Smooth muscle cell (in vitro differentiated cells): ENCODE measurements around the gene KAT8. TPM values are rescaled to one million over a fixed set of nuclear protein-coding genes. Genes with fewer than 3 reads are reported as not detected.

Experiments
- DNase-seq: peaks from one replicate; lab custom pipeline; 2025; ENCODE audit not compliant: unreplicated experiment; lab: John Stamatoyannopoulos, UW
- H2AFZ ChIP-seq: fragments of 200-600 bp; sonication (generic); 2 replicates; pipeline ENCODE4 v1.6.0; 2016; ENCODE audit warnings: antibody characterized with exemption, low read depth, mild to moderate bottlenecking
- H3F3A ChIP-seq: fragments of 200-600 bp; sonication (generic); 2 replicates; pipeline ENCODE4 v1.6.0; 2017; ENCODE audit warnings: antibody characterized with exemption, low read depth
- H3K27ac ChIP-seq: fragments of 200-600 bp; sonication (generic); 2 replicates; pipeline ENCODE4 v1.5.1; 2016; ENCODE audit warnings: low read depth, mild to moderate bottlenecking
- H3K27me3 ChIP-seq: fragments of 200-600 bp; sonication (generic); 2 replicates; pipeline ENCODE4 v1.6.1; 2016; ENCODE audit warnings: low read depth, mild to moderate bottlenecking
- H3K36me3 ChIP-seq: fragments of 200-600 bp; sonication (generic); 2 replicates; pipeline ENCODE4 v1.5.1; 2016; ENCODE audit warnings: low read depth
- H3K4me1 ChIP-seq: fragments of 200-600 bp; sonication (generic); 2 replicates; pipeline ENCODE4 v1.5.1; 2016; ENCODE audit warnings: low read depth
- H3K4me2 ChIP-seq: fragments of 200-600 bp; sonication (generic); 2 replicates; pipeline ENCODE4 v1.6.0; 2016; ENCODE audit warnings: mild to moderate bottlenecking
- H3K4me3 ChIP-seq: fragments of 200-600 bp; sonication (generic); 2 replicates; pipeline ENCODE4 v1.5.1; 2016; ENCODE audit warnings: mild to moderate bottlenecking
- H3K79me2 ChIP-seq: fragments of 200-600 bp; sonication (generic); 2 replicates; pipeline ENCODE4 v1.6.0; 2016; ENCODE audit warnings: low read depth, mild to moderate bottlenecking
- H3K9ac ChIP-seq: fragments of 200-600 bp; sonication (generic); 2 replicates; pipeline ENCODE4 v1.6.0; 2016; ENCODE audit warnings: low read depth
- H3K9me3 ChIP-seq: fragments of 200-600 bp; sonication (generic); replicated peaks from 2 replicates; pipeline ENCODE4 v1.5.1; 2016; ENCODE audit warnings: low read depth
- H4K20me1 ChIP-seq: fragments of 200-600 bp; sonication (generic); 2 replicates; pipeline ENCODE4 v1.6.0; 2016; ENCODE audit warnings: low read depth
- CTCF ChIP-seq: fragments of 200-600 bp; sonication (generic); IDR thresholded peaks from 2 replicates; pipeline ENCODE4 v1.5.1; 2017; ENCODE audit warnings: borderline replicate concordance, mild to moderate bottlenecking, antibody characterized with exemption; ENCODE audit not compliant: insufficient read depth, poor library complexity, severe bottlenecking
- WGBS: methylation state at CpG from one replicate; pipeline ENCODE4 v1.1.7; 2016; ENCODE audit warnings: low lambda C conversion rate; 5-methylcytosine and 5-hydroxymethylcytosine counted together
- polyA plus RNA-seq: library from polyadenylated mRNA; unstranded; fragments of >200 nt; fragmentation: Nextera tagmentation; extraction: Ambion mirVana; gene quantifications from 2 replicates; pipeline ENCODE4 v1.2.1, GENCODE V29; 2016
- total RNA-seq: library from RNA; depleted of rRNA; stranded (reverse); fragments of >200 nt; gene quantifications from 2 replicates; pipeline ENCODE4 v1.2.3, GENCODE V29; 2014

Gene KAT8
- total and polyA plus RNA-seq, 2 experiments from 2014 or later, result 29.1 to 32.9 TPM

- TF ChIP-seq CTCF, result no peak
- Histone ChIP-seq H3K9me3 (no peaks in the 10 kb centered on the region), H3K27ac (no peak overlapping the region), H3K4me3 (no peak overlapping the region), H3K27me3 (no peaks in the 10 kb centered on the region), H4K20me1 (peaks cover 5% of the 10 kb centered on the region), H3K79me2 (no peaks in the 10 kb centered on the region), H3K9ac (no peak overlapping the region), H3K36me3 (no peaks in the 10 kb centered on the region), H2AFZ (no peak overlapping the region), H3K4me1 (peaks cover 8% of the 10 kb centered on the region), H3F3A (no peaks in the 10 kb centered on the region), H3K4me2 (no peak overlapping the region)
- DNase-seq, result no peak
- 93% methylated on average over 29 of the region's 29 CpGs for WGBS
These were observed 12.3 kb downstream of the KAT8 start for GRCh38 chr16:31129568-31130335.

GRCh38 chr16:31130336-31130891, 12.9 kb downstream of the KAT8 start:
- Histone ChIP-seq H3F3A (no peaks in the 10 kb centered on the region), H3K4me1 (peaks cover 8% of the 10 kb centered on the region), H3K79me2 (no peaks in the 10 kb centered on the region), H3K4me2 (no peak overlapping the region), H3K9ac (no peak overlapping the region), H3K4me3 (no peak overlapping the region), H4K20me1 (peaks cover 5% of the 10 kb centered on the region), H2AFZ (no peak overlapping the region), H3K27me3 (no peaks in the 10 kb centered on the region), H3K9me3 (no peaks in the 10 kb centered on the region), H3K36me3 (no peaks in the 10 kb centered on the region), H3K27ac (peak overlapping the region; percentile 39)
- TF ChIP-seq CTCF, result no peak
- DNase-seq, result no peak
- WGBS, result 93% methylated on average over 10 of the region's 10 CpGs

- peak overlapping the region; percentile 39 for H3K27ac ChIP-seq
These were observed 13.4 kb downstream of the KAT8 start for GRCh38 chr16:31130899-31131298.

More at GRCh38 chr16:31130899-31131298, 13.4 kb downstream of the KAT8 start:
- H3K27me3 ChIP-seq, result no peaks in the 10 kb centered on the region
- H4K20me1 ChIP-seq, result peaks cover 5% of the 10 kb centered on the region
- no peaks in the 10 kb centered on the region for H3K36me3 ChIP-seq
- H3K9me3 ChIP-seq, result no peaks in the 10 kb centered on the region
- H3K79me2 ChIP-seq, result no peaks in the 10 kb centered on the region
- WGBS, result 66% methylated on average over 6 of the region's 6 CpGs
- H3K4me2 ChIP-seq, result no peak overlapping the region
- DNase-seq, result no peak
- H3K9ac ChIP-seq, result no peak overlapping the region
- H3F3A ChIP-seq, result no peaks in the 10 kb centered on the region
- no peak for TF ChIP-seq CTCF
- no peak overlapping the region for H2AFZ ChIP-seq
- peaks cover 8% of the 10 kb centered on the region for H3K4me1 ChIP-seq
- H3K4me3 ChIP-seq, result no peak overlapping the region
